Heart left ventricle (tissue), 13 donors: ENCODE data around the gene SMARCD2.

Source experiments
- CTCF ChIP-seq, 12 donors: fragments of 200-600 bp; sonication (generic) in 4 of 12; IDR thresholded peaks; one replicate each; pipeline versions ENCODE4 v1.5.0 to v1.8.0; 2018 to 2022; ENCODE audit warnings: antibody characterized with exemption in 12 of 12, mild to moderate bottlenecking in 5 of 12
- POLR2A ChIP-seq, 2 donors: fragments of 450-650 bp; IDR thresholded peaks; one replicate each; pipeline ENCODE4 v1.6.1; 2017; ENCODE audit warnings: antibody characterized with exemption in 2 of 2, mild to moderate bottlenecking in 2 of 2, moderate library complexity in 2 of 2
- donor health status: ischemic (EF 13 %, LVEDD 7.1; RV severe dilation, severe dysfunction).
- donor health status: DM: no; HTN: yes; CAD: no.
- donor health status: DM: no; HTN: no; CAD: no.
- donor health status: ischemic (EF 25% LVEDD 6.9; RV normal size, moderate dysfunction).
- donor health status: ischemic (EF 25% LVEDD 5.7; RV mildly dilated, moderate dysfunction).
- donor health status: ischemic (EF 35%, LVEDD 5.7; RV mildly dilated, moderate dysfunction).
- donor health status: nonischemic (EF 11% LVEDD 7.7; RV severe dilation, severe dysfunction).
- donor health status: DM: yes; HTN: yes; CAD: no.
- donor health status: PGD.
- donor health status: ischemic (EF 29% LVEDD 5.4; RV normal size, mild dysfunction).
- donor health status: nonischemic (EF 23%, LVEDD 6.1; RV moderate dilation, normal function).

- no peak for TF ChIP-seq CTCF (IDR thresholded peaks at IDR 0.05)
- no peak for TF ChIP-seq POLR2A (IDR thresholded peaks at IDR 0.05)
Measured at GRCh38 chr17:63820963-63821561, 21.4 kb downstream of the SMARCD2 start.
